Left forelimb (tissue), 1 donor: ENCODE results near the gene FAM72B.
"Not testable (repeated sequence)": the region's sequence is repeated elsewhere in the genome, so short reads cannot be mapped to it uniquely, and the experiment has no call there.

ENCODE experiments used
- DNase-seq: peaks from one replicate; pipeline ENCODE4 v3.0.0-alpha.2; 2018; ENCODE audit warnings: low spot score

The FAM72B gene

DNA sequence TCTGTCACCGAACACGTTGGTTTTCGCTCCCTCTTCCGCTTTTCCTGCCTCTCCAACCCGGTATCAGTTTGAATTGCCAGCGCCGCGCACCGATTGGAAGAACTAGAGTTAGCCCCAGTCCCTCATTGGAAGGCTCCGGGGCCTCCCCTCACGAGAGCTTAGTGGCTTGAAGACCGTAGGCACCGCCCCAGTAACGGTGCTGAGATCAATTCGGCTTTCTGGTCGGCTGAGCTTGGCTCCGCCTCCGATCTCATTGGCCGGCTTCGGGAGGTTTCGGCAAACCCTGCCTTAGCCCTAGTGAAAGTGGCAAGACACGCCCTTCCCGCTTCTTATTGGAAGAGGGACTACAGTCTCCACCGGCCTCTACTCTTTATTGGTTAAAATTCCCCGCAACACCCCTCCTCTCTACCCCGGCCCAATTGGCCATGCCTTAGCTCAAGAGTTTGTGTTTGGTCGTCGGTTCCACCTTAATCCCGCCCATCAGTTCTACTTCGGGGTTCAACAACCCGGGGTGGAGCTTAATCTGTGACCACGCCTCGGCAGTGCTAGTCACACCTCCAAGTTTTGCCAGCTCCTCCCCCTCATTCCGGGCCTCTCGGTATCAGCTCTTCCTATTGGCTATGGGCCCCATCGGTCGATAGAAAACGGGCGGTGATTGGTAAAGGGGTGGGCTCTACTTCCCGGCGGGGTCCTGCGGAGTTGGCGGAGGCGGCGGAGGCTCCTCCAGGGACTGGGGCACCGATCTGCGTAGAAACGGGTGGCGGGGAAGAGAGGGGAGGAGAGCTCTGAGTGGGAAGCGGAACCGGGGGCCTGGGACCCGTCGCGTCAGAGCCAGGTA lies at the start of gene FAM72B, which contains the start of gene SRGAP2C:
TSS of gene FAM72B (minus strand) at position 51 of the 838 bp plus-strand sequence. CDS start 851 bp downstream, outside the sequence.
TSS of gene SRGAP2C (plus strand) at position 686 of the 838 bp plus-strand sequence. CDS start 2,472 bp downstream, outside the sequence.
- DNase-seq: peak; percentile 90

DNA sequence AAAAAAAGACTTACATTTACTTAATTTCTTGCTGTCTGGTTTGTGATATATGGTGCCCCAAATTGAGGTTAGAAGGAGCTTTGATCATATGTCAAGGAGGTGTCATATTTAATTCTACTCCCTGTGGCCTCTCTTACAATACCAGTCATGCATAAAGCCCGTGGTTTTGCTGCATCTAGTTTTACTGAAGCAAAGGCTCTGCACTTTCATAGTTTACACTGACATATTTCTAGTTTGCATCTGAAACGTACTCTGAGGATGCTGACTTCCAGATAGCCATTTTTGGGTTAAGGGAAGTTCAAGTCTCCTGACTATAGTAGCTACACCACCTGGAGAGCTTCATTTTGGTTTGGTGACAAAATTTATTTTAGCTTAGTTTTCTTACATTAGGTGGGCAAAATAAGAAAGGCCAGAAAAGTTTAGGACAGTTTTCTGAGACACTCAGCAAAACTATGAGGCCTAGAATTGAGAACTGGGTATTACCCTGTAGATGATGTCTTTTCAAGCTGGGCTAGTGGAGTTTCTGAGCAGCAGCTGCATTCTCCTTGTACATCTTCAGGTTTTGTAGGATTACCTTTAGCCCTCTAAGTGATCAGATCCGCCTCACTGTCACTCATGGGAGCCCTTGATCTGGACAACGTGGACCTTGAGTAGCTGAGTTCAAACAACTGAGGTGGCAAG lies 48.4 kb upstream of the FAM72B start:
- DNase-seq: not testable (repeated sequence)

DNA sequence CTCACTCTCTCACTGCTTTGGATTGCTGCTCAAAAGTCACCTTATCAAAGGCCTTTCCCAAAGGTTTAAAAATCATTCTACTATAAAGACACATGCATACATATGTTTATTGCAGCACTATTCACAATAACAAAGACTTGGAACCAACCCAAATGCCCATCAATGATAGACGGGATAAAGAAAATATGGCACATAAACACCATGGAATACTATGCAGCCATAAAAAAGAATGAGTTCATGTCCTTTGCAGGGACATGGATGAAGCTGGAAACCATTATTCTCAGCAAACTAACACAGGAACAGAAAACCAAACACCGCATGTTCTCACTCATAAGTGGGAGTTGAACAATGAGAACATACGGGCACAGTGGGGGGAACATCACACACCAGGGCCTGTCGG lies 46.5 kb upstream of the FAM72B start:
- not testable (repeated sequence) for DNase-seq

DNA sequence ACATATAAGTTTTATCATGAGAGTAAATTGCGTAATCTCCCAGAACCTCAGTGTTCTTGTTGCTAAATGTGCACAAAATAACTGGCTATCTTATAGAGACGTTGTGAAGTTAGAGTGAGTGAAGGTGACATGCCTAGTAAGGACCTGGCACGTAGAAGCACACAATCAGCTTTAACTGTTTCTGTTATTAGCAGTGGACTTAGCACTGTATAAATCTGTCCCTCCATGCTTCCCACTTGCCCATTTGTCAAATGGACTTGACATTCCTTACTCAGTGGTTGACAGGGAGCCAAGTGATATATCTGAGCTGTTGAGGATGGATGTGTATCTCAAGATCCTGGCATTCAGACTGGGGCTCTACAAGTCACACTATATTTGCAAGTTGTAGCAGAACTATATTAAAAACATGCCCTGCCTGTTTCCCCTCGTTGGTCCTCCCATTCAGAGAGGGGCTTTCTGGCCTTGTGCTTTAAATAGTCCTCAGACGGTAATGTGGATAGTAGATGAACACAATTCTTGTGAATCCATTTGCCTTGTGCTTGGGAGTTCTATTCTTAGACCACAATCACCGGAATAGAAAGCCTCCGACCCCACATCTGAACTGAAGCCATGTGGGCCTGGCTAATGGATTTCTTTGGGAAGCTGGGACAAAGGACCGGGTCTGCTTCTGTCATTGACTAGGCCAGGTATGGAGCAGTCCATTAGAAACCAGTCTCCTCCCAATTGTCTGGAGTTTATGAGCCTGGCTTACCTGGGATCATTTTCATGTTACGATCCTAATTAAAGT lies 43.6 kb upstream of the FAM72B start:
- not testable (repeated sequence) for DNase-seq

DNA sequence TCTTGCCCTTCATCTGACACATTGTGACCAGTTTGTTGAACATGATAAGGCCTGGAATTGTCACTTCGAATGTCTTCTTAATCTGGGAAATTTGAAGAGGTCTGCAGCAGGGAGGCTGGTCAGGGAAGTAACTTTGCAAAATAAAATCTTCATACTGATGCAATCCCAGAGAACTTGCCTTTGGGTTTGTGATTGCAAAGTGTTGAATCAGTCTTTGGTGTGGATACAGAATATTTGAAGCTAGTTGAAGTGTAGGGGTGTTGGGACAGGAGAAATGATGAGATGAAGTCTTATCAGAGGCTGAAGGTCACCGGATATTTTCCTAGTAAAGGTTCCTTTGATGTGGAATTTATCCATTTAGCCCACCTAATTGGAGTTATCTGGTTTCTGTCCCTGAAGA lies 42.8 kb upstream of the FAM72B start:
- DNase-seq: not testable (repeated sequence)

DNA sequence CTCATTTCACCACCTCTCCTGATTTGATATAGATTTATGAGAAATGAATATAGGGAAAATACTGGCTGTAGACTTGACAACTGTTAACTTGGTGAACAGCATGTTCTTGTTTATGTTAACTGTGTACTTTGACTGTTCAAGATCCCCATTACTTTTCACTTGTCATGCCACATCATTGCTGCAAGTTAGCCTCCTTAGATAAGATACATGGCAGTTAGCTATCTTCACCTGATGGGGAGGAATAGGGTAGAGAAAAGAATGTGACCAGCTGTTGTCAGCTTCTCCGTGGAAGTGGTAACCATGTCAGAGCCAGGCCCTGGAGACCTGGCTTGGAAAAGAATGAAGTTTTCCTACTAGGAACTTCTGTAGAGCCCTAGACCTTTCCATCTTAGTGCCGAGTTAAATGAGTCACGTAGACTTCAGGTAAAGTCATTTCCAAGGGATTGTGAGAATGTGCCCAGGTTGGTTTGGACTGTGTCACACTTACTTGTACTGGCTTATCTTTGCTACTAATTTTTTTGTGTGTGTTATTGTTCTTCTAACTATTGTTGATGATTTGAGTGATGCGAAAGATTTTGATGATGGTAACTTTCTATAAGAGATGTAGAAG lies 42.3 kb upstream of the FAM72B start:
- DNase-seq: not testable (repeated sequence)

DNA sequence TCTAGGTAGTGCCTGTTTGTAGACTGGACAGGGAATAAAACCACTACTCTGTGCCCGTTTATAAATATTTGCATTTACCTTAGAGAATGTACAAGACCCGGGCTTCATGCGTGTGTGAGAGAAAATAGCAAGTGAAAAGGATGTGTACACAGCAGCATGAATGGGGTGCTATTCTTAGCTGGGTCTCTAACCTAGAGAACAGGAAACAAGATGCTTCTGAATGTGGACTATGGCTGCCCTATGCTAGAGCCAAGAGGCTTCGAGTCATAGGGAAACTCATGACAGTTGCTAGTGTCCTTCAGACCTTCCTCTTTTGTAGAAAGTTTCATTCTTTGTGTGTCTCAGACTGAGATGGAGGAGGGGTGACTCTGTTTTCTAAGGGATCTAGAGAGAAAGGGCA lies 40.6 kb upstream of the FAM72B start:
- not testable (repeated sequence) for DNase-seq

DNA sequence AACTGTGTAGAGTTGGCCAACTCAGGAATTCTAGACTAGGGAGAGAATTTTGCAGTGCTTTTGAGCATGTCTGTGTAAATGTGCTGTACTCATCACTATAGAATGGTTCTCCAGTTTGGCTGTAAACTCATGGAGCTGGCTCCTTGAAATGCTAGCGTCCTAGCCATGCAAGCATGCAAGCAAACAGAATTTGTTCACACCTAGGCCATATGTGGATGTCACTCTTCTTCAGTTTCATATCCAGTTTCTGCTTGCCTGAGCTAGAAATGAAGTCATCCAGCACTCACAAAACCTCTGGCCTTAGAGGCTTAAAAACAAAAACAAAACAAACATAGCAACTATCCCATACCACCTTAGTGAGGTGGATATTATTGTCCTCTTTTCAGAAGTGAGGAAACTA lies 37.6 kb upstream of the FAM72B start:
- not testable (repeated sequence) for DNase-seq

DNA sequence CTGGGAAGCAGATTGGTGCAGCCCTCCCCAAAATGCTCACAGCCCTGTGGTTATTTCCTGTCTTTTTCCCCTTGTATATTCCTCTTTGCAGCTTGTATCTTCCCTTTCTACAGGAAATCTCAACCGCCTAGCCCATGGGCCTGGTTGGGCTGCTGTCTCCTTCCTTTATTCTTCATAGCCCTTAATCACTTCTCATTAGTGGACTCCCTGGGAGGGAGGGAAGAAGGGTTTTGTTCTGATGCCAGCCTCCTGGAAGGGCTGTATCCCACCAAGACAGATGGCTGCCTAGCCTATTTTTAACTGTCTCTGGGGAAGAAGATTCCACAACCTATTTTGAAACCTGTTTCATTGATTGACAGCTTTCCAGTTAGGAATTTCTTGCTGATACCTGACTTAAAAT lies 32.5 kb upstream of the FAM72B start:
- not testable (repeated sequence) for DNase-seq

DNA sequence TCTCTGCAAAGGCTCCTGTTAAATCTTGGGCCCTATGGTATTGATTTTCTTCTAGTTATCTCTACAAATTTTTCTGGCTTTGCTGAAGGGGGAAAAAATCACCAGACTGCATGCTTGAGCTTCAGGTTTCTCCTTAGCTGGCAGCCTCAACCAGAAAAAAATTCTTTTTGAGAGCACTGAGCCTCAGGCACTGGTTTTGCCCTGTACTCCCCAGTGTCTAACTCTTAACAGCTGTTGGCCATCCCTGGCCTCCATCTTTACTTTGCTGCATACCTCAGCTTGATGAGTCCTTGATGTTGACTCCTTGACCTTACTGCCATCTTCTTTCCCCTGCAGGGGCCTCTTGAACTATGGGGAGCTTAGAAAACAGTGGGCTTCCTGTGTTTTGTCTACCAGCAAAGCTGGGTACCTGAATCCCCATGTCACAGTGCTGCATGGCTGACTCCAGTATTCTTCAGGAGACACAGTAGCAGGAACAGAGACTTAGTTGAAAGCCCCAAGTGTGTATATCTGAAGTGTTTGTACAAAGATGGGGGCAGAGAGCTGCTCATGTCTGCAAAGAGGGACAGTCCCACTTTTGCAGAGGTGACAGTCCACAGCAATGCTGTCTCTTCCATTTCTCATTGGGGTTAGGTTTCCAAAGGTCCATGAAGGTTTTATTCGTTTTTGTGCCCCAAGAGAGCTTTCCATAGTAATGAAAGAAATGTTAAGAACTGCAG lies 31.7 kb upstream of the FAM72B start:
- not testable (repeated sequence) for DNase-seq

DNA sequence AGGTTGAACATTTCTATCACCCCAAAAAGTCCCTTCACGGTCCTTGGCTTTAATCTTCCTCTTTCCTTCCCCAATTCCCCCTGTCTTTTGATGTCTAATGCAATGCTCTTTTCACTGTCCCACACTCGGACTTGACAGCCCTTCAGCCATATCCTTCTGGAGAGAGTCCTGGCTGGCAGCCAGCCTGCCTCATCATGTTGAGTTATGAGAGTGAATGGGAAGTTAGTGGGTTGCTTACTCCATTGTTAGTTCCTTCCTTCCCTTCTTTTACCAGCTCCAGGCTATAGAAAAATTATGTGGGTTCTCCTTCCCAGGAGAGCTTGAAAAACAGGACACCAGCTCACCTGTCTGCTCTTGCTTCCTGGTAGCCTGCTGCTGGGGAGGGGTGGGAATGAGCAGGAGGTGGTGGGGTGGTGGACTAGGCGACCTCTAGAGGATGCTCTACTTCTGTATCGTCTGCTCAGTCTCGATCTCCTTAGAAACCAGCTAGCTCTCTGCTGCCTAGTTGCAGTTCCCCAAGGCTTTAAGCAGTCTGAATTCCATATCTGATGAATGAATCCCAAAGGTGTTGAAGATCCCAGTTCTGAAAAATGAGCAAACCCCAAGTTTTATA lies 30.5 kb upstream of the FAM72B start:
- DNase-seq: not testable (repeated sequence)

DNA sequence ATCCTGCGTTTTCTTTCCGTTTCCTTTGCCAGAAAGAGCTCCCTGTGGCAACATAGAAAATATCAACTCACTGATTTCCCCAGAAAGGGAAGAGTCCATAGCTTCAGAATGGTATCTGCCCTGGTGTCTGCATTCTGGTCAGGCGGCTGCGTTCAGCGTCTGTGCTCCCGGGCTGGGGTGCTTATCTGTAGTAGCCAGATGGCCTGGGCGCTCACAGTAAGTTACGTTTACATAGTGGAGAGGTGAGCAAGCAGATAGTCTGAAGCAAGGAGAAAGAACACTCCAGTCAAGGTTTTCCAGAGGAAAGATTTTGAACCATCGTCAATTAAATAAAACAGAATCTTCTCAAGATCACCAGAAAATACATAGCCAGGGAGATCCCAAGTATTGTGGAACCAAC lies 29.4 kb upstream of the FAM72B start:
- not testable (repeated sequence) for DNase-seq

DNA sequence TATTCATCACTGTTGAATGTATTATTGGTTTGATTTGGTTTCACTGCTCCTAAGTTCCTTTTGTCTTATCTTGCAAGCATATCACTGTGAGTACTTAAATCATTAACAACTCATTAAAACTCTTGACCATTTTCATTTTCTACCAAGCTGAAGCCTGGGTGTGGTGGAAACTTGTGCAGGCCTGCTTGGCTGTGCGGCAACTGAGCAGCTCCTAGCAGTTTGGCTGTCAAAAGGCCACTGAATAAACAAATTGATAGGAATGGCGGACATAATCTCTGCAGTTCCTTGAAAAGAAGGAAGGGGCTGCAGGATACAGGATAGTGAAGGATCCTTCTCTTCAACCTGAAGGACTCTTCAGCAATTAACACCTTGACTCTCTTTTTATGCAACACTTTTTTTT lies 26.6 kb upstream of the FAM72B start:
- DNase-seq: not testable (repeated sequence)

DNA sequence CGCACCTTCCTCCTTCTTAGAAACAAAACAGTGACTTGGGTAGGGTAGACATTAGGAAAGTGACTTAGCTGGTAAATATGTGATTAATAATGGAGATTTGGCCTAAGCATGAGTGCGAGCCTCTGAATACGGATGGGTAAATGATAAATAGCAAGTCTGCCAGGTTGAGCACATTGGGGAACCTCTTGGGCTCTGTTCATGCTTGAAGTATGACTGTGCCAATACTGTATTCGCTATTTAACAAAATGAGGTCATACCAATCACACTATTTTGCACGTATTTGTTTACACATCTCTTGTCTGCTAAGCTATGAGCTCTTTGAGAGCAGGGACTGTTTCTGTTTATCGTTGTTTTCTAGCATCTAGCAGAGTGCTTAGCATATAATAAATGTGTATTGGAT lies 24.2 kb upstream of the FAM72B start:
- DNase-seq: not testable (repeated sequence)

DNA sequence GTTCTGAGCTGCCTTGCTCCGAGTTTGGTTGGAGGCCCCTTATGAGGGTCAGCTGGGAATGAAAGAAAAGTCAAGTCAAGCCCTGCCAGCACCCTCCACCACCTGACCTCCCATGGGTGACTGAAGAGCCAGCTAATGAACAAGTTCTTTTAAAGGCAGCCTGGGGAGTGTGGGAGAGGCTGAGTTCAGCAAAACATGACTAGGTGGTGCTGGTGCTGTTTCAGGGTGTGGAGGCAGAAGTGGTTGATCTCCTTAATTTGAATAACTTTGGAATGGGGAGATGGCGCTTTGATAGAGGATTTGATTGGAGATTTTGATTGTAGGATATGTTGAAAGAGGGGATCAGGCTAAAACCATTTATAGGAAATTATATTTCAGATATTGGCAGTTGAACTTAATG lies 23.2 kb upstream of the FAM72B start:
- DNase-seq: not testable (repeated sequence)

DNA sequence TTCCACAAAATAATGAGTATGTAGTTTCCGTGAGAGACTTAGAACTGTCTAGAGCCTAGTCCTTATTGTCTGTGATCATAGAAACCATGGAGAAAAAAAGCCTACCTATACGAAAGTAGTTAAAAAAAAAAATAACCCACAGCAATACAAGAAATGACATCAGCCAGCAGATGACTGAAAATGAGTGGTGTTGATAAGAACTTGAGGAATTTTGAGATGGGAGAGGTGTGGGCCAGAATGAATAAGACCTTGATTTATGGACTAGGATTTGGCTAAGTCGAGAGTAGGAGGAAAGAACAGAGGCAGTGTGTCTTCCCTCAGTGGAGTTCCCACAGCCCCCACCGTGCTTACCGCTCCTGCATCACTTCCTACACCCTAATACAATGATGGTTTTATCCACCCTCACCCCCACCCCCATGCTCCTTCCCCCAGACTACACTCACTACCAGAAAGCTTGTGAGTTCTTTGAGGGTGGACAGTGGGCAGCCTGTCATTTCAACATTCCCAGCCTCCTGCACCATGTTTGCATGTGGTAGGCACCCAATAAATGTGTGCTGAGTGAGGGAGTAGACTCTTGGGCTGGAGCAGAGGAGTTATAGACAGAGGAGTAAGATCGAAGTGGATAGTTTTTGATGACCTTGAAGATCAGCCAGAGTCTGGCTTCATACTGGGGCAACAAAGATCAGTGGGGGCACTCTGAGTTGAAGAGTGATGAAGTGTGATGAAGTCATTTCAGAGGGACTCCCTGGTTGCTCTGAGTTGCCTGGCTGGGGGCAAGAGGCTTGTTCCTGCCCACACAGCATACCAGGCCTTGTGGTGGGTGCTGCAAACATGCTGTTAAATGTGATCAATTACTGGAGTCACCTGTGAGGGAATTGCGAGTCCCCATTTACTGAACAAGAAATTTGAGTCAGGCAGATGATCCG lies 21.9 kb upstream of the FAM72B start:
- DNase-seq: not testable (repeated sequence)

DNA sequence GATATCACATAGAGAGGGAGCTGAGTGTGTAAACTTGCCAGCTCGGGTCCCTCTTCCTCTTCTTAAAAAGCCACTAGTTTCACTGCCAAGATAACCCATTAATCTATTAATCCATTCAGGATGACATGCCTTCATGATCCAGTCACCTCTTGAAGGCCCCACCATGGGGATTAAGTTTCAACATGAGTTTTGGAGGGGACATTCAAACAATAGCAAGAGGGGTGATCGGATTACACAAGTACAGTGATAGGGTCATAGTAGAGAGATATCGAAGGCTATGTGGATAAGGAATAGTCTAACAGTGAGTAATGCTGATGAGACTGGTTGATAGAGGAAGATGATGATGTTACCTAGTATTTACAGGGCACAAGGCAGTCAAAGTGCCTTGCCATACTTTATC lies 18.8 kb upstream of the FAM72B start:
- not testable (repeated sequence) for DNase-seq

DNA sequence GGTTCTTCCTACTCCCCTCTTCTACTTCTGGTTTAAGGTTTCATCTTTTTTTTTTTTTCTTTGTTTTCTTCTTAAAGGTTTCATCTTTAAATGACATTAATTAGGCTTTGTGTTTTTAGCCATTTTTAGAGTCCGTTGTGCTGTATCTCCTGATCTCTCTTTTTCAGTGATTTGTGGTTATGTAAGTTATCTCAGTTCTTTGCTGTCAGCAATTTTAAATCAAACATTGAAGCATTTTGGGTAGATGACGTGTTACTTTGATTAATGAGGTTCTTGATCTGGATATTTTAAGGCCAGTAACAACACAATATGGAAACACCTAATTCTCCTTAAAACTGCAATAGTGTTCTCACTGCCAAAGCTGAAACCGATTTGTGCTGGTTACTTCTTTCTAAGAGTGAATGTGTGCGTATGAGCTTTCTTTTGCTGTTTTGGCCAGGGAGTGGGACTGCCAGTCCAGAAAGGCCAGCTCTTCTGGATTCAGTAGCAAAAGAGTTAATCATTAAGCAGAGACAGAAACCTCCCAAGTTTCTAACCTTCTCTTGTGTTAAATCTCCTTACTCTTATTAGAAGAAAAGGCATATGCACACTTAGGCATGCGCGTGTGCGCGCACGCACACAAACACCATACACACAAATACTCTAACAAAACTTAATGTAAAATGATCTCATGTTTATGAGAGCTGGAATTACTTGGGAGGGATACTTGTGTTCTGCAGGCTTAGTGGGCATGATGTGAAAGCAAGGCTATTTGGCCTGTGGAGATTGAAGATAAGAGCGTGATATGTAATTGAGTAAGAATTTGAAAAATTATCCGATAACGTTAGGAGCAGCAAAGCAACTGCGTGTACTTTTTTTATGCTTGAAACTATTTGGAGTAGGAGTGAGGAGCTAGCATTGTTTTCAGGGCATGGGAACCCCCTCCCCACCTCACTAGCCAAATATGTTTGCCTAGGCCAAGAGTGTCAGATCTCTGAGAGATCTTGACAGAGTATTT lies 17.1 kb upstream of the FAM72B start:
- not testable (repeated sequence) for DNase-seq
